HepG2 (cell line): ENCODE results near the gene TARBP2. TPM values are rescaled to one million over a fixed set of nuclear protein-coding genes. Genes with fewer than 3 reads are reported as not detected.

Experiments used
- BRD4 ChIP-seq: sonication (generic); formaldehyde crosslinking; IDR thresholded peaks from 2 replicates; pipeline ENCODE4 v1.4.0; 2020; ENCODE audit warnings: missing genetic modification reagents
- CBX5 ChIP-seq: sonication (generic); formaldehyde crosslinking; IDR thresholded peaks from 2 replicates; pipeline ENCODE4 v1.4.0; 2020; ENCODE audit warnings: missing genetic modification reagents, borderline replicate concordance
- CSRNP1 ChIP-seq: sonication (generic); formaldehyde crosslinking; IDR thresholded peaks from 2 replicates; pipeline ENCODE4 v1.8.1; 2023; ENCODE audit warnings: mild to moderate bottlenecking, missing genetic modification reagents
- FOXM1 ChIP-seq: sonication (generic); formaldehyde crosslinking; IDR thresholded peaks from 2 replicates; pipeline ENCODE4 v1.5.0; 2020; ENCODE audit warnings: missing genetic modification reagents
- HNRNPK ChIP-seq: fragments of 200-400 bp; formaldehyde crosslinking; IDR thresholded peaks from 2 replicates; pipeline ENCODE4 v1.6.1; 2018; ENCODE audit warnings: low read length, low read depth, moderate library complexity, mild to moderate bottlenecking; ENCODE audit not compliant: poor library complexity, severe bottlenecking
- KIAA2018 ChIP-seq: sonication (generic); formaldehyde crosslinking; IDR thresholded peaks from 2 replicates; pipeline ENCODE4 v1.5.0; 2020; ENCODE audit warnings: mild to moderate bottlenecking, missing genetic modification reagents, borderline replicate concordance
- KLF16 ChIP-seq, 2 experiments: sonication (generic) in 1 of 2; formaldehyde crosslinking in 1 of 2; IDR thresholded peaks; 2 replicates each; pipeline versions ENCODE4 v1.6.1 to v1.8.0; 2016 to 2023; ENCODE audit warnings: missing genetic modification reagents in 2 of 2, missing compliant biosample characterization in 1 of 2
- MAFK ChIP-seq, 2 experiments: IDR thresholded peaks in 1 of 2; conservative IDR thresholded peaks in 1 of 2; 2 replicates each; pipeline ENCODE4 v1.6.1; 2011; ENCODE audit warnings: improper control_type of control experiment in 2 of 2, low read length in 2 of 2
- NFKBIZ ChIP-seq: IDR thresholded peaks from 2 replicates; pipeline ENCODE4 v1.6.1; 2018; ENCODE audit warnings: missing genetic modification reagents, missing compliant biosample characterization
- PHF20 ChIP-seq: sonication (generic); formaldehyde crosslinking; IDR thresholded peaks from 2 replicates; pipeline ENCODE4 v1.5.0; 2020; ENCODE audit warnings: mild to moderate bottlenecking, missing genetic modification reagents
- TCF12 ChIP-seq, 2 experiments: fragments of 450-650 bp in 1 of 2; sonication (generic) in 1 of 2; formaldehyde crosslinking in 1 of 2; IDR thresholded peaks; 2 replicates each; pipeline versions ENCODE4 v1.6.1 to v1.8.0; 2017 to 2022; ENCODE audit warnings: antibody characterized with exemption in 1 of 2, mild to moderate bottlenecking in 1 of 2, missing genetic modification reagents in 1 of 2, moderate library complexity in 1 of 2
- U2AF1 ChIP-seq: fragments of 200-400 bp; formaldehyde crosslinking; optimal IDR thresholded peaks from 2 replicates; pipeline ENCODE3; 2017; ENCODE audit warnings: mild to moderate bottlenecking, low read depth, low read length
- YEATS2 ChIP-seq: sonication (generic); formaldehyde crosslinking; IDR thresholded peaks from 2 replicates; pipeline ENCODE4 v1.4.0; 2020; ENCODE audit warnings: missing genetic modification reagents, borderline replicate concordance
- ZBTB7B ChIP-seq: sonication (generic); formaldehyde crosslinking; IDR thresholded peaks from 2 replicates; pipeline ENCODE4 v1.4.0; 2020; ENCODE audit warnings: missing genetic modification reagents
- ZFP82 ChIP-seq: sonication (generic); formaldehyde crosslinking; IDR thresholded peaks from 2 replicates; pipeline ENCODE4 v1.5.1; 2020; ENCODE audit warnings: mild to moderate bottlenecking, missing genetic modification reagents, borderline replicate concordance
- ZNF350 ChIP-seq: sonication (generic); formaldehyde crosslinking; IDR thresholded peaks from 2 replicates; pipeline ENCODE4 v1.4.0; 2020; ENCODE audit warnings: mild to moderate bottlenecking, low read depth, missing genetic modification reagents, borderline replicate concordance
- ZNF543 ChIP-seq: sonication (generic); formaldehyde crosslinking; IDR thresholded peaks from 2 replicates; pipeline ENCODE4 v1.4.0; 2020; ENCODE audit warnings: mild to moderate bottlenecking, missing genetic modification reagents
- ZNF614 ChIP-seq: IDR thresholded peaks from 2 replicates; pipeline ENCODE4 v1.6.1; 2018; ENCODE audit warnings: missing biosample characterization, missing genetic modification reagents, inconsistent platforms, borderline replicate concordance
- ZNF720 ChIP-seq: sonication (generic); formaldehyde crosslinking; IDR thresholded peaks from 2 replicates; pipeline ENCODE4 v1.4.0; 2020; ENCODE audit warnings: missing genetic modification reagents
- polyA plus RNA-seq, 8 experiments: library from polyadenylated mRNA; depleted of rRNA in 3 of 8; stranded (reverse) in 7 of 8; unstranded in 1 of 8; fragments of >200 nt; fragmentation: Illumina TruSeq in 4 of 8; extraction: Trizol in 4 of 8; gene quantifications; 2 replicates each; pipeline versions ENCODE4 v1.2.1 to v1.2.3, GENCODE V29; 2011 to 2016; ENCODE audit warnings: low read depth in 4 of 8, missing spikeins in 1 of 8, mixed read lengths in 1 of 8; ENCODE audit not compliant: insufficient read depth in 1 of 8
- total RNA-seq, 5 experiments: library from RNA; depleted of rRNA; stranded (reverse); fragments of >200 nt; fragmentation: Illumina TruSeq; extraction: Trizol; gene quantifications; 2 replicates each; pipeline ENCODE4 v1.2.3, GENCODE V29; 2016; ENCODE audit warnings: low read depth in 1 of 5

The TARBP2 gene
- total and polyA plus RNA-seq, 2 of the 13 experiments (the other 11 are each of a cell fraction or from before 2014, with no cell fraction given) = 47.0 to 55.5 TPM

GRCh38 chr12:53500776-53501614, at the start of gene TARBP2 (continued):
- TF ChIP-seq CBX5 (no peak; the same call in 1 of the 2 replicates), U2AF1 (no peak), KIAA2018 (no peak), YEATS2 (peak; percentile 95), ZNF543 (CRISPR knock-in tag) (no peak), ZNF720 (CRISPR knock-in tag) (no peak), KLF16 (CRISPR knock-in tag; IDR thresholded peaks at IDR 0.05) (peak in 1 of 2 experiments; percentile 50; a peak in 1 of 4 replicates), BRD4 (CRISPR knock-in tag) (peak; percentile 93), PHF20 (peak; percentile 89), ZNF614 (peak; percentile 37; the same call in 1 of the 2 replicates), ZBTB7B (CRISPR knock-in tag) (peak; percentile 16; the same call in 1 of the 2 replicates), NFKBIZ (CRISPR knock-in tag) (no peak; the same call in 1 of the 2 replicates), CSRNP1 (CRISPR knock-in tag) (peak; percentile 90; the same call in 1 of the 2 replicates), FOXM1 (CRISPR knock-in tag) (peak; percentile 89; the same call in 1 of the 2 replicates), HNRNPK (peak; percentile 61), TCF12 (IDR thresholded peaks at IDR 0.05) (no peak), TCF12 (CRISPR knock-in tag; IDR thresholded peaks at IDR 0.05) (0 out of 2 replicates have a peak, but pooled peaks have one; percentile 28), ZFP82 (CRISPR knock-in tag) (peak; percentile 59; the same call in 1 of the 2 replicates), ZNF350 (peak; percentile 82), MAFK (conservative IDR thresholded peaks at IDR 0.05 in 1 of 2, IDR thresholded peaks at IDR 0.05 in 1 of 2; ENCODE audit: low read length in 2 of 2) (no peak)
